GM21737 (cell line): ENCODE results near the gene TBC1D14.

Source experiments
- ATAC-seq: cut with Tn5 transposase; IDR thresholded peaks from one replicate; pipeline ENCODE4 v1.9.1; 2021; ENCODE audit warnings: mild to moderate bottlenecking, moderate library complexity; ENCODE audit not compliant: unreplicated experiment

TBC1D14 gene

DNA sequence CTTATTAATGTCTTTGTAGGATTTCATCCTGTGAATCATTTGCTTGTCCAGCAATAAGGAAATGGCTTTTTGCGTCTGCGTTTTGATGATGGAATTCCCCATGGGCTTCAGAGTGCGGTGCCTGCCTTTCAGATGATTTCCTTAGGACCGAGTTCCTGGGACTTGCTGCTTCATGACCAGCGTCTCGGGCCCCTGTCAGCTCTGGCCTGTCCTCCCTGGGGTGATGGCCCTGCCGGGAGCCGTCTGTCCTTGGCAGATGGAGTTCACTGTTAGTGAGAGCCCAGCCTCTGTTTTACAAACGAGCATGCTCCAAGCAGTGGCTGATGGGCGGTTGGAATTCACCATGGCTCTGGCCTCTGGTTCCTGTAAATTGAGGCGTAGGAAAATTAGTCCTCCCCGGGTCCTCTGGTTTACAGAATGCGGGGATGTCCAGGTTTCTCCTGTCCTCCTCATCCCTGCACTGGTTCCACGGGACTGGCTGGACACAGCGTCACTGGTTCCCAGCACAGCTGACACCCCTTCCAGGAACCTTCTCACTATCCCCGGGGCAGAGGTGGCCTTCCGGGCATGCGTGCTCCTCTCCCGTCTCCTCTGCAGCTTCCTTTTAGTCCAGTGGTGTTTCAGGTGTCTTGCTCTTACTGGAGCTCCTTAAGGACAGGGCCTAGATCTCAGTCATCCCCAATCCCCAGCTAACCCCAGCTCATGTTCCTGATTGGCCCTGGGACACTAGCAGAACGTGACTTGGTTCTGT, 34.9 kb downstream of the TBC1D14 start:
- ATAC-seq, result no peak

DNA sequence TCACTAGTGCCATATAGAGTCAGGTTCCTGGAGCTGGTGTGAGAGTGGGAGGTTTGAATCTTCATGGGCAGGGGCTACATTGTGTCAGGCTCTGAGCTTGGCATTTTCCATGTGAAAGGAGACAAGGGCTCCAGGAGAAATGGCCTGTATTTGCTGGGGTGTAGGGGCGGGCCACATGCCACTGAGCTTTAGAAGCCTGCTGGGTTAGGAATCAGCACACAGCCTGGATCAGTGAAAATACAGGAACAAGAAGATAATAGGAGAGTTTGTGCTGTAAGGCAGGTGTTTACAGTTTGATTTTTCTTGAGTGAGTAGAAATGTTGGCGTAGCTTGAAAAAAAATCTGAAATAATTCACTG, 35.4 kb downstream of the TBC1D14 start:
- ATAC-seq, result no peak

- ATAC-seq, result no peak
Observed at GRCh38 chr4:6946497-6946896, 36.9 kb downstream of the TBC1D14 start.

DNA sequence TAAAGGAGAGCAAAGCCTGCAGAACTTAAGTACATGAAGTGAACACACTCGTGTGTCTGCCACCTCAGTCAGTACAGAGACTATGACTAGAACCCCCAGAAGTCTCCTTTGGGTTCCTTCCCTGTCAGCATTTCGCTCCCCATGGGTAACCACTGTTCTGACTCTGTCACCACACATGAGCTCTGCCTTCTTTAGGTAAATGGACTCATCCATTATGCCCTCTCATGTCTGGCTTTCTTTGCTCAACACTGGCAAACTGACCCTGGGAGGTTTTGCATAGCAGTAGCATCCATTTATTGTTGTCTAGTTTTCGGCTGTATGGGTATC, 38.5 kb downstream of the TBC1D14 start:
- no peak for ATAC-seq

- ATAC-seq, result no peak
Observed at GRCh38 chr4:6951880-6952381, 42.3 kb downstream of the TBC1D14 start.

DNA sequence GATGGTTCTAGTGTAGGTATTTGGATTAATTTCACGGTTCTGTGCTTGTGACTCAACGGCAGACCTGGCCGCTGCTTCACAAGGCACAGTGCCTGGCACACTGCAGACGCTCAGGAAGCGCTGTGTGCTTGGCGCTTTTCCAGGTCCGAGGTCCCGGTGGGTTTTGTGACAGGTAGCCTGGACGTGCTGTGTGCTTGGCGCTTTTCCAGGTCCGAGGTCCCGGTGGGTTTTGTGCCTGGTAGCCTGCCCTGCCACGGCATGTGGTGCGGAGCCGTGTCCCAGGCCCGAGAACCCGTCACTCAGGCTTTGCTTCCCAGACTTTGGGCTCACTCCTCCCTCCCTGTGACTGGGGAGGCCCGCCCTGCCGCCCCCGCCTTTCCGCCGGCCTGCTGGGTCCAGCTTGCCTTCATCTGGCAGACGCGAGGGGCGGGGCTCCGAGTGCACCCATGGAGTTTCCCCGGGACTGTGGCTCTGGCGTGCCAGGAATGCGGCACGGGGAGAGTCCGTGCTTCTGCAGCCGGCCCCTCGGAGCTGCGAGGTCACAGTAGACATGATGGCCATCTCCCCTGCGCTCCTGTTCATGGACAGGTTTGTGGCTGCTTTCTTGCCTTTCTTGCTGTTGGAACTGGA, 44.2 kb downstream of the TBC1D14 start:
- no peak for ATAC-seq

GRCh38 chr4:6955261-6955911, 45.8 kb downstream of the TBC1D14 start:
- no peak for ATAC-seq

DNA sequence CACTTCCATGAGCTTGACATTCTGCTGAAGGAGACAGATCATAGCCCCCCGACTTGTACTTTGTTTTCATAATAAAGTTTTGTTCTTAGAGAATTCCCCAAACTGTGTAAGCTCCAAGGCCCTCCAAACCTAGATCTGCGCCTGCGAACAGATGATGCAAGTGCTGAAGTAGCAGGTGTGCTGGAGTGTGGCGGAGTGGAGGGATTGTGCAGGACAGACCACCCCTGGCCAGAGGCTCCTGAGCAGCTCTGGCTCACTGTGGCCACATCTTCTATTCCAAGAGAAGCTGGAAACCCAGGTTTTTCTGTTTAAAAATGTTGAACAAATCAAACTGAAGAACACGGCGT, 46.4 kb downstream of the TBC1D14 start:
- ATAC-seq, result no peak

GRCh38 chr4:6956434-6957147, 47.0 kb downstream of the TBC1D14 start:
- no peak for ATAC-seq

GRCh38 chr4:6957148-6957520, 47.5 kb downstream of the TBC1D14 start:
- no peak for ATAC-seq

DNA sequence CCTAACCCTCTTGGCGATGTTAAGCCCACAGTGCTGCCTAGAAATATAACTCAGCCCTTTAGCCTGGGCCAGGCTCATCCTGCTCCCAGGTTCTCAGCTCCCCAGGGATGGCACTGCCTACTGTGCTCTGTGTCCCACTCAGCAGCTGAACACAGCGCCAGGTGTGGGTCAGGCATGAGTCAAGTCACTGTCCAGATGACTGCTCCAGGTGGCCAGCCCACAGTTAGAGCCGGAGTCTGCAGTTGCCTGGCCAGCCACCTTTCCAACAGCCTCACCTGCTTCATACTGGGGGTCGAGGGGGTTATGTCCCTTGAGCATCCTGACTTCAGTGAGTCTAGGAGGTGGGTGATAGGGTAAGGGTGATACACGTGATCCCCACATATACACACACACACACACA, 48.4 kb downstream of the TBC1D14 start:
- no peak for ATAC-seq

- ATAC-seq, result no peak
Observed at GRCh38 chr4:6959261-6959660, 49.6 kb downstream of the TBC1D14 start.

GRCh38 chr4:6960154-6960553, 50.5 kb downstream of the TBC1D14 start:
- ATAC-seq, result no peak

- ATAC-seq, result no peak
Observed at GRCh38 chr4:6960628-6961412, 51.2 kb downstream of the TBC1D14 start.

DNA sequence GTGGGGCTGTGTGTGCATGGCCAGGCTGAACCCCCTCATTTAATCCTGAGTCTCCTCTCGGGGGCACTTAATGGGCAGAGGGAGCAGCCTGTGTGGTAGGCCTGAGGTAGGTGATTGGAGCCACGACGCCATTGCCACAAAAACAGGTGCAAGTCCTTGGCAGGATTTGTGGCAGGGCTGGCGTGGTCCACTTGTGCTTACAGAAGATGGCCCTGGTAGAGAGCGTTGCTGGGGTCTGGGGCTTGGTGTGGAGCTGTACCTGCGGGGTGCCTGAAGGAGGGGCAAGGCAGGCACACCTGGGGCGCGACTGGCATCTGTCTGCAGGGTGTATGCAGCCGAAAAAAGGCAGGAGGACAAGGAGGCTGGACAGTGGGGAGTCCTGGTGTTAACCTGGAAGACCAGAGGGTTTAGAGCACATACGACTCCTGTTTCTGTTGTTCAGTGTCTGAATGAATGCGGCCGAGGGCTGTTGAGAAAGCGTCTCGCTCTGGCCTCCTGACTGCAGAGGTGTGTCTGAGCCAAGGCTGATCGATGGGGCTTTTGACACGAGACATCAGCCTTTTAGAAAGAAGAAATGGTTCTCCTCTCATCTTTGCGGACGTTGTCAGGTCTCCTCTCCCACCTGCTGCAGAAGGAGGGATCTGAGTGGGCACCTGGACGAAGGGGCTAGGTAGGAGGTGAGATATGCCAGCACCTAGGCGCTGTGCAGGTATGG, 52.0 kb downstream of the TBC1D14 start:
- ATAC-seq, result no peak

DNA sequence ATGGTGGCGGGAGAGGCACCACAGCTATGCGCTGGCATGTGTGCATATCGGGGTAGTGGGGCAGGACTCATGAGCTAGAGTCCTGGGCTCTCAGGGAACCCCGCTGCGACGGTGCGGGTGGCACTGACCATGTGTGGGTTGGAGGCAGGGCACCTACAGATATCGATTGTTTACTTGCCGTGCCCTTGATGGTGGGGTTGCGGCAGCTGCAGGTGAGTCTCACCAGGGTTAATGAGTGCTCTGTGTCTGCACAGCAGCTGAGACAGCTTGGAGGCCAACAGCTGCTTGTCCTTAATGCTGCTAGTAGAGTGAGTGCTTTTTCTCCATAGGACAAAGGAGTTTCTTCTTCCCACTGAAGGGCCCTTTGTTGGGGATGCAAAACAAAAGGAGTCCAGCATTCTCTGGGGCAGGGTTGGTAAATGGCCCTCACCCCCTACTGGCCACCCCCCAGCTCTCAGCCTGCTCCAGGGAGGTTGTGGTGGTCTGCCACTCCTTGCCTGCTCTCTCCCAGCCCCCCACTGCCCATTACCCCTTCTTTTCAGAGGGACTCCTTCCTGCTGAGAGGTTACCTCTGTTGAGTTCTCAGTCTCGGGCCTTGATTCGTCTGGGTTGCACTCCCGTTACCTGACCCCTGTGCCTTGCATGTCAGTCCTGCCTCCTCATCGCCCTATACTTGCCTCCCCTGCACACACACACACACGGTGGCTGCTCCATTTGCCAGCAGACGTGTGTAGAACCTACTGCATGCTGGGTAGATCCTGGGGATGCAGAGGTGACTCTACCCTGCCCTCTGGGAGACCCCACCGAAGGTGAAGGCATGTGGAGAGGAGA, 52.8 kb downstream of the TBC1D14 start:
- ATAC-seq, result no peak

- no peak for ATAC-seq
Observed at GRCh38 chr4:6963139-6963611, 53.5 kb downstream of the TBC1D14 start.

DNA sequence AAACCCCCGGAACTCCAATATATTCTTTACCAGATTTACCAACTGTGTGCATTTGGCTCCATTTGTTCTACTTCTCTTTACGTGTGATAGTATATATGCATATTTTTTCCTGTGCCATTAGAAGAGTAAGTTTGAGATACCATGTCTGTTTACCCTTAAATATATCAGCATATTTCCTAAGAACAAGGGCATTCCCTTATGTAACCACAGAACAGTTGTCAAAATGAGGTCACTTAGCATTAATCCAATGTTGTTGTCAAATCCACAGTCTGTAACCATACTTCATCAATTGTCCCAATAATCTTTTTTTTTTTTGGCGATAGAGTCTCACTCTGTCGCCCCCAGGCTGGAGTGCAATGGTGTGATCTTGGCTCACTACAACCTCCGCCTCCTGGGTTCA, 55.2 kb downstream of the TBC1D14 start:
- no peak for ATAC-seq

DNA sequence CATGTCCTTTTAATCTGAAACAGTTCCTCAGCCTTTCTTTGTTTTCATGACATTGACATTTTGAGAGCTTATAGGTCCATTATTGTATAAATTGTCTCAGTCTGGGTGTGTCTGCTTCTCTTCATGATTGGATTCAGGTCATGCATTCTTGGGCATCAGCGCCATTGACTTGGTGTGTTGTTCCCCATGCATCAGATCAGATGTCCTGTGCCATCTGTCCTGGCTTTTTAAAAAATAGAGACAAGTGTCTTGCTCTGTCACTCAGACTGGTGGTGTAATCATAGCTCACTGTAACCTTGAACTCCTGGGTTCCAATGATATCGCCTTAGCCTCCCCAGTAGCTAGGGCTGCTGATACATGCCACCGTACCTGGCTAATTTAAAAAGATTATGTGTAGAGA, 55.7 kb downstream of the TBC1D14 start:
- no peak for ATAC-seq
